WTC11 (cell line): ENCODE results near the gene HMGXB3.

ENCODE experiments used
- CDX4 ChIP-seq: fragments of 250-450 bp; sonication (Bioruptor Pico); IDR thresholded peaks from 2 replicates; pipeline ENCODE4 v1.9.0; 2021; ENCODE audit warnings: moderate library complexity, mild to moderate bottlenecking, inconsistent platforms, borderline replicate concordance
- CTCF ChIP-seq: fragments of 200-600 bp; IDR thresholded peaks from 2 replicates; pipeline ENCODE4 v1.8.0; 2022; ENCODE audit warnings: antibody characterized with exemption
- E2F1 ChIP-seq: sonication (generic); formaldehyde crosslinking; IDR thresholded peaks from 2 replicates; pipeline ENCODE4 v1.8.0; 2022; ENCODE audit warnings: mild to moderate bottlenecking, missing genetic modification reagents
- MAX ChIP-seq: sonication (generic); formaldehyde crosslinking; IDR thresholded peaks from 2 replicates; pipeline ENCODE4 v1.8.0; 2022; ENCODE audit warnings: mild to moderate bottlenecking, missing genetic modification reagents
- NFATC4 ChIP-seq: fragments of 250-450 bp; sonication (Bioruptor Pico); IDR thresholded peaks from 2 replicates; pipeline ENCODE4 v1.9.0; 2021; ENCODE audit warnings: mild to moderate bottlenecking
- NR2C2 ChIP-seq: sonication (generic); formaldehyde crosslinking; IDR thresholded peaks from 2 replicates; pipeline ENCODE4 v1.8.0; 2022; ENCODE audit warnings: mild to moderate bottlenecking, missing genetic modification reagents
- SP1 ChIP-seq: sonication (generic); formaldehyde crosslinking; conservative IDR thresholded peaks from 2 replicates; pipeline ENCODE4 v1.8.1; 2022; ENCODE audit warnings: missing genetic modification reagents
- USF2 ChIP-seq: sonication (generic); formaldehyde crosslinking; IDR thresholded peaks from 2 replicates; pipeline ENCODE4 v1.8.1; 2023; ENCODE audit warnings: mild to moderate bottlenecking, missing genetic modification reagents, moderate library complexity
- ZNF138 ChIP-seq: sonication (generic); formaldehyde crosslinking; conservative IDR thresholded peaks from 2 replicates; pipeline ENCODE4 v1.8.1; 2022; ENCODE audit warnings: mild to moderate bottlenecking, moderate library complexity, missing genetic modification reagents
- ZNF416 ChIP-seq: fragments of 250-450 bp; sonication (Bioruptor Pico); IDR thresholded peaks from 2 replicates; pipeline ENCODE4 v1.9.0; 2021; ENCODE audit warnings: mild to moderate bottlenecking, inconsistent platforms
- ZNF512 ChIP-seq: sonication (generic); formaldehyde crosslinking; IDR thresholded peaks from 2 replicates; pipeline ENCODE4 v1.8.1; 2022; ENCODE audit warnings: missing genetic modification reagents, borderline replicate concordance
- TF ChIP-seq, protein P1 (sequence below): sonication (generic); formaldehyde crosslinking; IDR thresholded peaks from 2 replicates; pipeline ENCODE4 v1.8.0; 2023; ENCODE audit warnings: mild to moderate bottlenecking, missing genetic modification reagents

DNA sequence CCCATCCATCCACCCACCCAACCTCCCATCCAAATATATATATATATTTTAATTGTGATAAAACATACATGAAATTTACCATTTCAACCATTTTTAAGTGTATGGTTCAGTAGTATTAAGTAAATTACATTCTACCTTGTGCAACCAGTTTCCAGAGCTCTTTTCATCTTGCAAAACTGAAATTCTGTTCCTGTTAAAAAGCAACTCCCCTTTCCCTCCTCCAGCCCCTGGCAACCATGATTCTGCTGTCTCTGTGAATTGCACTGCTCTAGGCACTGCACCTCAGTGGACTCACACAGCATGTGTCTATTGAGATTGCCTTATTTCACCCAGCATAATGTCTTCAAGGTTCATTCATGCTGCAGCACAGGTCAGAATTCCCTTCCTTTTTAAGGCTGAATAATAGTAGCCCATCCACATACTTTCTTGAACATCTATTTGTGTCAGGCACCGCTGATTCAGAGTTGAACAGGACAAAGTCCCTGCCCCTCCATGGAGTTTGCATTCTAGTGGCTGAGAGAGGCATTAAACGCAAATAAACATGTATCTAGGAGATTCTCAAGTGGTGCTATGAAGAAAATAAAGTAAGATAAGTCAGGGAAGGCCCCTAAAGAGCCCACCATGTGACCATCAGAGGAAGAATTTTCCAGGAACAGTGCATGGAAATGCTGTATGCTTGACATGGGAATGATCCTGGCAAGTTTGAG, 61.8 kb downstream of the HMGXB3 start:
- TF ChIP-seq CDX4 (no peak), CTCF (no peak), SP1 (no peak), USF2 (CRISPR knock-in tag) (no peak), ZNF512 (CRISPR knock-in tag) (no peak), NR2C2 (CRISPR knock-in tag) (no peak), MAX (CRISPR knock-in tag) (no peak), ZNF138 (CRISPR knock-in tag) (no peak), NFATC4 (CRISPR knock-in tag) (no peak), E2F1 (CRISPR knock-in tag) (no peak), ZNF416 (no peak)
- TF ChIP-seq, protein P1, sequence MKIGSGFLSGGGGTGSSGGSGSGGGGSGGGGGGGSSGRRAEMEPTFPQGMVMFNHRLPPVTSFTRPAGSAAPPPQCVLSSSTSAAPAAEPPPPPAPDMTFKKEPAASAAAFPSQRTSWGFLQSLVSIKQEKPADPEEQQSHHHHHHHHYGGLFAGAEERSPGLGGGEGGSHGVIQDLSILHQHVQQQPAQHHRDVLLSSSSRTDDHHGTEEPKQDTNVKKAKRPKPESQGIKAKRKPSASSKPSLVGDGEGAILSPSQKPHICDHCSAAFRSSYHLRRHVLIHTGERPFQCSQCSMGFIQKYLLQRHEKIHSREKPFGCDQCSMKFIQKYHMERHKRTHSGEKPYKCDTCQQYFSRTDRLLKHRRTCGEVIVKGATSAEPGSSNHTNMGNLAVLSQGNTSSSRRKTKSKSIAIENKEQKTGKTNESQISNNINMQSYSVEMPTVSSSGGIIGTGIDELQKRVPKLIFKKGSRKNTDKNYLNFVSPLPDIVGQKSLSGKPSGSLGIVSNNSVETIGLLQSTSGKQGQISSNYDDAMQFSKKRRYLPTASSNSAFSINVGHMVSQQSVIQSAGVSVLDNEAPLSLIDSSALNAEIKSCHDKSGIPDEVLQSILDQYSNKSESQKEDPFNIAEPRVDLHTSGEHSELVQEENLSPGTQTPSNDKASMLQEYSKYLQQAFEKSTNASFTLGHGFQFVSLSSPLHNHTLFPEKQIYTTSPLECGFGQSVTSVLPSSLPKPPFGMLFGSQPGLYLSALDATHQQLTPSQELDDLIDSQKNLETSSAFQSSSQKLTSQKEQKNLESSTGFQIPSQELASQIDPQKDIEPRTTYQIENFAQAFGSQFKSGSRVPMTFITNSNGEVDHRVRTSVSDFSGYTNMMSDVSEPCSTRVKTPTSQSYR = no peak
